OCI-LY1 (cell line): ENCODE data around the gene ZNF609.

Experiments
- H2AFZ ChIP-seq: fragments of 200-600 bp; sonication (generic), shearing (Covaris generic); 2 replicates; pipeline ENCODE4 v1.6.0; 2014; ENCODE audit warnings: antibody characterized with exemption, mild to moderate bottlenecking, low read length
- H3F3A ChIP-seq: fragments of 200-600 bp; sonication (generic), shearing (Covaris generic); 2 replicates; pipeline ENCODE4 v1.6.0; 2014; ENCODE audit warnings: mild to moderate bottlenecking, antibody characterized with exemption, low read length, moderate library complexity; ENCODE audit not compliant: insufficient read depth
- H3K27ac ChIP-seq: fragments of 200-600 bp; sonication (generic); 2 replicates; pipeline ENCODE4 v1.5.1; 2014; ENCODE audit warnings: low read length, mixed run types, mild to moderate bottlenecking, low read depth; ENCODE audit not compliant: poor library complexity, severe bottlenecking
- H3K27me3 ChIP-seq: fragments of 200-600 bp; sonication (generic); 2 replicates; pipeline ENCODE4 v1.6.0; 2014; ENCODE audit warnings: antibody characterized with exemption, mild to moderate bottlenecking, low read length, moderate library complexity; ENCODE audit not compliant: insufficient read depth
- H3K36me3 ChIP-seq: fragments of 200-600 bp; sonication (generic); 2 replicates; pipeline ENCODE4 v1.6.1; 2014; ENCODE audit warnings: mild to moderate bottlenecking, antibody characterized with exemption, low read length, moderate library complexity, mixed read lengths; ENCODE audit not compliant: insufficient read depth
- H3K4me1 ChIP-seq: fragments of 200-600 bp; sonication (generic); 2 replicates; pipeline ENCODE4 v1.5.1; 2014; ENCODE audit warnings: mild to moderate bottlenecking, low read length, moderate library complexity; ENCODE audit not compliant: insufficient read depth, severe bottlenecking
- H3K4me2 ChIP-seq: fragments of 200-600 bp; sonication (generic), shearing (Covaris generic); 2 replicates; pipeline ENCODE4 v1.6.1; 2014; ENCODE audit warnings: low read length
- H3K4me3 ChIP-seq: fragments of 200-600 bp; sonication (generic); 2 replicates; pipeline ENCODE4 v1.5.1; 2014; ENCODE audit warnings: low read length, low read depth, mild to moderate bottlenecking, mixed read lengths; ENCODE audit not compliant: poor library complexity, severe bottlenecking
- H3K79me2 ChIP-seq: fragments of 200-600 bp; shearing (Covaris generic); 2 replicates; pipeline ENCODE4 v1.6.1; 2016; ENCODE audit warnings: mixed run types, low read length, mixed read lengths; ENCODE audit not compliant: insufficient read depth
- H3K9ac ChIP-seq: fragments of 200-600 bp; sonication (generic), shearing (Covaris generic); 2 replicates; pipeline ENCODE4 v1.6.1; 2014; ENCODE audit warnings: mild to moderate bottlenecking, low read length, mixed read lengths
- H3K9me2 ChIP-seq: fragments of 200-600 bp; sonication (generic), shearing (Covaris generic); 2 replicates; pipeline ENCODE4 v1.6.1; 2014; ENCODE audit warnings: low read depth, mild to moderate bottlenecking, low read length, mixed read lengths
- H3K9me3 ChIP-seq: fragments of 200-600 bp; shearing (Covaris generic); 2 replicates; pipeline ENCODE4 v1.6.1; 2014; ENCODE audit warnings: low read length, mixed read lengths
- H4K20me1 ChIP-seq: fragments of 200-600 bp; sonication (generic), shearing (Covaris generic); 2 replicates; pipeline ENCODE4 v1.6.0; 2016; ENCODE audit warnings: mild to moderate bottlenecking, low read length; ENCODE audit not compliant: insufficient read depth
- EZH2 ChIP-seq: fragments of 200-600 bp; sonication (generic), shearing (Covaris generic); IDR thresholded peaks from 2 replicates; pipeline ENCODE4 v1.8.0; 2017; ENCODE audit warnings: borderline replicate concordance, mixed run types, mild to moderate bottlenecking, antibody characterized with exemption, low read length, moderate library complexity, mixed read lengths
- TF ChIP-seq, protein P1 (sequence below): fragments of 200-600 bp; sonication (generic), shearing (Covaris generic); IDR thresholded peaks from 2 replicates; pipeline ENCODE4 v1.5.1; 2017; ENCODE audit warnings: mild to moderate bottlenecking, antibody characterized with exemption, low read length, moderate library complexity, mixed read lengths

ZNF609 gene

DNA sequence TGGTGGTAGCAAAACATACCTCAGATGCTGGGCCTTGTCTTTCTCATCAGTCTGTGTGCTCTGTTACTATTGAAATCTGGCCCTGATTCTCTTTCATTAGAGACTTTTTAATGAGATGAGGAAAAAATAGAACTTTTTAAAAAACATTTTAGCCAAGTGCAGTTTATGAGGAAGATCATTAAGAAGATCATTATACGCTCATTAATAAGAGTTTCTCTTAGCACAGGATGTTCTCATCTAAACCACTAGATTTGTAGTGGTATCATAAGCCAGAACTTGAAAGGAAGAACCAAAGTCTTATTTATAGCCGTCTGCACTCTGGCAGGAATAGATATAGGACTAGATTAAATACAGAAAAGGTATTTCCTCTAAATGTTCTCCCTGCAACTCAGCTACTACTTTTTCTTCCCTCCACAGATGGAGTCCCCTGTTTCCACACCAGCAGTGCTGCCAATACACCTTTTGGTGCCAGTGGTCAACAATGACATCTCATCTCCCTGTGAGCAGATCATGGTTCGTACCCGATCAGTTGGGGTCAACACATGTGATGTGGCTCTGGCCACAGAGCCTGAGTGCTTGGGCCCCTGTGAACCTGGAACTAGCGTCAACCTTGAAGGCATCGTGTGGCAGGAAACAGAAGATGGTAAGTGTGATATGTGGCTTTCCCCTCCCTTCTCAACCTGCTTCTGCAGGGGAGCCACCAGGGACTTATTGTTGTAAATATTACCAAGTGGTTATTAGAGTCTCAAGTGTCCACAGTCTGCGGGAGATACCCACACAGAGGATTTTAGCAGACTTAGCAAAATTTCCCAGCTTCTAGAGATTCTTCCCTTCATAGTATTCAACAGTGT lies 162.3 kb downstream of the ZNF609 start:
- no peaks in the 10 kb centered on the region for H4K20me1 ChIP-seq
- H3F3A ChIP-seq, result peaks cover 5% of the 10 kb centered on the region; the same call in 1 of the 2 replicates
- no peaks in the 10 kb centered on the region for H3K9me2 ChIP-seq
- no peak for TF ChIP-seq EZH2
- TF ChIP-seq, protein P1, sequence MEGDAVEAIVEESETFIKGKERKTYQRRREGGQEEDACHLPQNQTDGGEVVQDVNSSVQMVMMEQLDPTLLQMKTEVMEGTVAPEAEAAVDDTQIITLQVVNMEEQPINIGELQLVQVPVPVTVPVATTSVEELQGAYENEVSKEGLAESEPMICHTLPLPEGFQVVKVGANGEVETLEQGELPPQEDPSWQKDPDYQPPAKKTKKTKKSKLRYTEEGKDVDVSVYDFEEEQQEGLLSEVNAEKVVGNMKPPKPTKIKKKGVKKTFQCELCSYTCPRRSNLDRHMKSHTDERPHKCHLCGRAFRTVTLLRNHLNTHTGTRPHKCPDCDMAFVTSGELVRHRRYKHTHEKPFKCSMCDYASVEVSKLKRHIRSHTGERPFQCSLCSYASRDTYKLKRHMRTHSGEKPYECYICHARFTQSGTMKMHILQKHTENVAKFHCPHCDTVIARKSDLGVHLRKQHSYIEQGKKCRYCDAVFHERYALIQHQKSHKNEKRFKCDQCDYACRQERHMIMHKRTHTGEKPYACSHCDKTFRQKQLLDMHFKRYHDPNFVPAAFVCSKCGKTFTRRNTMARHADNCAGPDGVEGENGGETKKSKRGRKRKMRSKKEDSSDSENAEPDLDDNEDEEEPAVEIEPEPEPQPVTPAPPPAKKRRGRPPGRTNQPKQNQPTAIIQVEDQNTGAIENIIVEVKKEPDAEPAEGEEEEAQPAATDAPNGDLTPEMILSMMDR, result no peak
- H3K4me3 ChIP-seq, result no peak overlapping the region
- no peaks in the 10 kb centered on the region for H3K9me3 ChIP-seq
- H3K27ac ChIP-seq, result peak overlapping the region; percentile 38
- H2AFZ ChIP-seq, result no peak overlapping the region
- no peaks in the 10 kb centered on the region for H3K27me3 ChIP-seq
- peak overlapping the region; percentile 18; the same call in 1 of the 2 replicates for H3K4me2 ChIP-seq
- H3K36me3 ChIP-seq, result peaks cover 15% of the 10 kb centered on the region; the same call in 1 of the 2 replicates
- peaks cover 51% of the 10 kb centered on the region for H3K4me1 ChIP-seq
- H3K9ac ChIP-seq, result no peak overlapping the region
- H3K79me2 ChIP-seq, result 0 out of 2 replicates have a peak, but pooled peaks cover 17% of the 10 kb centered on the region

DNA sequence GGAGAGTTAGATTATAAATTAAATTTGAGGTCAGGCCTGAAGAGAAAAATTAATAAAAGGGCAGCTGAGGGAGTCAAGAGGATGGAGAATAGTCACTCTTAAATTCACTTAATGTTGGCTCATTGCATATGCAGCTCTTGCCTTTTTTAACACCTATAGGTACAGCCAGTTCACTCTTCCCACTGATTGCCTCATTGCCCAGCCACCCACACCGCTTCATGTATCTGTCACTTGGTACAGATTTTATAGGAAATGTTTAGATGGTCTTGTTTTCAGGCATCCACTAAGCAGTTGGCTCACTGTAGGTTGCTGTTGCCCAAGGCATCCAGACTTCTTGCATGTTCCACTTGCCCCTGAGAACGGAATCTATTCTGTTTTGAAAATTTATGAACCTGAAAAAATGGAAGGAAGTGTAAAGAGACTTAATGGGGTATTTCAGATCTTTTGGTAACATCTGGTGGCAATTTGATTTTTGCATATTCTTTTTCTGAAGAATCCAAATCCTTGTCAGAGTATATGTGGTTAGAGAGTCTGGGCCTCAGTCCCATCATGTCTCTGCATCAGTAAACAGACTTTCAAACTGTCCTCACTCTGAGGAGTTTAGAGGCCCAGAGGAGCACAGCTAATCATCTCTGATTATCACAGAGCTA lies 163.1 kb downstream of the ZNF609 start:
- Histone ChIP-seq H3K4me2 (no peak overlapping the region), H3K9me2 (no peaks in the 10 kb centered on the region), H3F3A (peaks cover 5% of the 10 kb centered on the region; the same call in 1 of the 2 replicates), H3K9ac (no peak overlapping the region), H2AFZ (no peak overlapping the region), H3K4me1 (peaks cover 51% of the 10 kb centered on the region), H3K79me2 (0 out of 2 replicates have a peak, but pooled peaks cover 17% of the 10 kb centered on the region), H3K4me3 (no peak overlapping the region), H3K27ac (peak overlapping the region; percentile 38), H4K20me1 (no peaks in the 10 kb centered on the region), H3K36me3 (peaks cover 15% of the 10 kb centered on the region; the same call in 1 of the 2 replicates), H3K27me3 (no peaks in the 10 kb centered on the region), H3K9me3 (no peaks in the 10 kb centered on the region)
- TF ChIP-seq, protein P1, result no peak
- TF ChIP-seq EZH2, result no peak

DNA sequence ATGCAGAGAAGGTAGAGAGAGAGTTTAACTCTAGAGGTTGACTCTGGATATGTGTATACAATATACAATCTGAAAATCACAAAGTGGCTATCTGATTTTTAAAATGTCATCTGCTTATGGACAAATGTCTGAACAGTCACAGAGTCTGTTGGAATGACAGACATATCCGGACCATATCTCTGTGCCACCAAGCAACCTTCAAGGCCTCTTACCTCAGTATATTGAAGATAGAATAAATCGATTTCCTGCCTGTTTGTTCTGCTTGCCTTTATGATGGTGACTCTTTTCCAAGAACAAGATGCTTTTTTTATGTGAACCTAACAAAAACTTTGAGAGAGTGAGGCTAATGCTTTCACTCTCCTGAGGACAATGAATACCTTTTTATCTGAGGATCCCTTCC lies 163.9 kb downstream of the ZNF609 start:
- H3K9ac ChIP-seq, result no peak overlapping the region
- no peaks in the 10 kb centered on the region for H4K20me1 ChIP-seq
- H3K4me1 ChIP-seq, result peaks cover 48% of the 10 kb centered on the region
- H3K9me3 ChIP-seq, result no peaks in the 10 kb centered on the region
- no peaks in the 10 kb centered on the region for H3K9me2 ChIP-seq
- no peak overlapping the region for H3K4me3 ChIP-seq
- H3F3A ChIP-seq, result peaks cover 5% of the 10 kb centered on the region; the same call in 1 of the 2 replicates
- H3K27ac ChIP-seq, result peak overlapping the region; percentile 38
- H3K36me3 ChIP-seq, result peaks cover 20% of the 10 kb centered on the region; the same call in 1 of the 2 replicates
- H3K79me2 ChIP-seq, result 0 out of 2 replicates have a peak, but pooled peaks cover 17% of the 10 kb centered on the region
- TF ChIP-seq, protein P1, result no peak
- TF ChIP-seq EZH2, result no peak
- H3K4me2 ChIP-seq, result no peak overlapping the region
- H2AFZ ChIP-seq, result no peak overlapping the region
- no peaks in the 10 kb centered on the region for H3K27me3 ChIP-seq
